ENCODE results near the gene DND1.
"Not testable (repeated sequence)": the region's sequence is repeated elsewhere in the genome, so short reads cannot be mapped to it uniquely, and the experiment has no call there.

Gene DND1

DNA sequence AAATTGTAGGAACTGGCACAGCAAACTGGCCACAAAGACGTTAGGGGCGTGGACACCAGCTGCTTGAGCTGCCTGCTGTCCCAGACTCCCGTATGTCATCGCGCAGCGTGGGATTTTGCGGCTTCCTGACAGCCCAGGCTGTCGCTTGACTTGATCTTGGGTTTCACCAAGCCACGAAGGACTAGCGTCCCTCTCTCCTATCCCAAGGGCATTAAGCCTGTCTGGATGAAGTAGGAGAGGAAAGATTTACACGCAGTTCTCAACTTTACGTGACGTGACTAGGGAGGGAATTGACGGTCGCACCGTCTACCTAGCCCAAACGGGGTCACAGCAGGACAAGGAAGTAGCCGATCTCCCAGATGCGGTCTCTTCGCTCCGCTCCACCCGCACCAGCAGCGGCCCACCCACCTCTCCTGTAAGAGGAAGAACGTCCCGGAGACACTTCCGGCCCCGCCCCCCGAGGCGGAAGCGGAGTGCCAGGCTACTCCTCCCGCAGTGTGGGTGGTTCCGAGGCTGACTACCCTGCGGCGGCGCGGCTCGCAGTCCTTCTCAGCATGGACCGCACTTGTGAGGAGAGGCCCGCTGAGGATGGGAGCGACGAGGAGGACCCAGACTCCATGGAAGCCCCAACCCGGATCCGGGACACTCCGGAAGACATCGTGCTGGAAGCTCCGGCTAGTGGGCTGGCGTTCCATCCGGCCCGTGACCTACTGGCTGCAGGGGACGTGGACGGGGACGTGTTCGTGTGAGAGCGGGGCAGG lies 8.8 kb downstream of the DND1 start, which contains the start of gene WDR55:
TSS of gene WDR55 (plus strand) at position 546 of the 761 bp plus-strand sequence. CDS start at position 555, 9 bp downstream.
- DNase-seq (ENCODE audit: low read depth) = peak; percentile 88
- peak within 1 kb of the TSS; percentile 96 for H3K4me3 ChIP-seq (ENCODE audit: low read depth, low read length)
- TF ChIP-seq, protein P1, sequence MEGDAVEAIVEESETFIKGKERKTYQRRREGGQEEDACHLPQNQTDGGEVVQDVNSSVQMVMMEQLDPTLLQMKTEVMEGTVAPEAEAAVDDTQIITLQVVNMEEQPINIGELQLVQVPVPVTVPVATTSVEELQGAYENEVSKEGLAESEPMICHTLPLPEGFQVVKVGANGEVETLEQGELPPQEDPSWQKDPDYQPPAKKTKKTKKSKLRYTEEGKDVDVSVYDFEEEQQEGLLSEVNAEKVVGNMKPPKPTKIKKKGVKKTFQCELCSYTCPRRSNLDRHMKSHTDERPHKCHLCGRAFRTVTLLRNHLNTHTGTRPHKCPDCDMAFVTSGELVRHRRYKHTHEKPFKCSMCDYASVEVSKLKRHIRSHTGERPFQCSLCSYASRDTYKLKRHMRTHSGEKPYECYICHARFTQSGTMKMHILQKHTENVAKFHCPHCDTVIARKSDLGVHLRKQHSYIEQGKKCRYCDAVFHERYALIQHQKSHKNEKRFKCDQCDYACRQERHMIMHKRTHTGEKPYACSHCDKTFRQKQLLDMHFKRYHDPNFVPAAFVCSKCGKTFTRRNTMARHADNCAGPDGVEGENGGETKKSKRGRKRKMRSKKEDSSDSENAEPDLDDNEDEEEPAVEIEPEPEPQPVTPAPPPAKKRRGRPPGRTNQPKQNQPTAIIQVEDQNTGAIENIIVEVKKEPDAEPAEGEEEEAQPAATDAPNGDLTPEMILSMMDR (conservative IDR thresholded peaks at IDR 0.05; ENCODE audit: low read depth, low read length) = no peak

DNA sequence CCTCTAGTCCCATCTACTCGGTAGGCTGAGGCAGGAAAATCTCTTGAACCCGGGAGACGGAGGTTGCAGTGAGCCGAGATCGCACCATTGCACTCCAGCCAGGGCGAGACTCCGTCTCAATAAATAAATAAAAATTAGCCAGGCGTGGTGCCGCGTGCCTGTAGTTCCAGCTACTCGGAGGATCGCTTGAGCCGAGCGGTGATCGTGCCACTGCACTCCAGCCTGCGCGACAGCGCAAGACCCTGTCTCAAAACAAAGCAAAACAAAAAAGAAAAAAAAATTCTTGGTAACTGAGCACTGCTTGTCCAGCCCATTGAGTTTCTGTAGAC lies 9.4 kb downstream of the DND1 start:
- DNase-seq (ENCODE audit: low read depth) = no peak
- H3K4me3 ChIP-seq (ENCODE audit: low read depth, low read length) = peak overlapping the region; percentile 96
- TF ChIP-seq, protein P1 (conservative IDR thresholded peaks at IDR 0.05; ENCODE audit: low read depth, low read length) = no peak

DNA sequence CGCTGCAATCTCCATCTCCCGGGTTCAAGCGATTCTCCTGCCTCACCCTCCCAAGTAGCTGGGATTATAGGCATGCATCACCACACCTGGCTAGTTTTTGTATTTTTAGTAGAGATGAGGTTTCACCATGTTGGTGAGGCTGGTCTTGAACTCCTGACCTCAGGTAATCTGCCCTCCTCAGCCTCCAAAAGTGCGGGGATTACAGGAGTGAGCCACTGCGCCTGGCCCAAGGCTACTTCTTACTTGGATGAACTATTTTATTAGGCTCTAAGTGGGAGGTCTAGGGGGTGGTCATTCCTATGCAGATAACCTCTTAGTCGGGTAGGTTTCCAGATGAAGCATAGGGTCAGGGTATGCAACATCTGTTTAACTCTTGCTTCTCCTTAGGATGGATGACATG lies 13.0 kb downstream of the DND1 start:
- not testable (repeated sequence) for H3K4me3 ChIP-seq (ENCODE audit: low read depth, low read length); DNase-seq (ENCODE audit: low read depth)

DNA sequence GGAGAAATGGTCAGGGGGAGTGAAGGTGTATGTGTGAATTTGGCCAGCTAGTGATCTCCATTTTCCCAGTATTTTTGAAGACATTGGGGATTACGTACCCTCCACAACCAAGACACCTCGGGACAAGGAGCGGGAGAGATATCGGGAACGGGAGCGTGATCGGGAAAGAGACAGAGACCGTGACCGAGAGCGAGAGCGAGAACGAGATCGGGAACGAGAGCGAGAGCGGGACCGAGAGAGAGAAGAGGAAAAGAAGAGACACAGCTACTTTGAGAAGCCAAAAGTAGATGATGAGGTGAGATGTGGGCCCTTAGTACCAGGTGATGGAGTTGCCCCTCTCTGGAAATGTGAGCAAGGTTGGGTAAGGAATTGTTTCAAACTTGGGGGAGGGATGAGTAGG lies 14.5 kb downstream of the DND1 start:
- DNase-seq (ENCODE audit: low read depth) = no peak

DNA sequence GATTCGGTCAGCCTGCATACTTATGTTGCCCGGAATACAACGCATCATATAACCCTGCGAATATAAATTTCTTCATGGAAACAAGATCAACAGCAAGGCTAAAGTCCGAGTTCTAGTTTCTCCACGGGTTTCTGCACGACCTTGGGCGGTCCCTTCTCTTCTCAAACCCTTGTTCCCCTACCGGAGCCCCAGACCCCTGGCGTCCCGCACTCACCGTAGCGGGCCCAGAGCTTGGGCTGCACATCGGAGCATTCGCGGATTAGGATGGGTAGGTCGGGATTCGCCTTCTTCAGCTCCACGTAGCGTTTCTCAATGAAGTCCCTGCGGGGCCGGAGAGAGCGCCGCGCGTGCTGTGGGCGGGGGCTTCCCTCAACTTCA lies 26.3 kb downstream of the DND1 start:
- TF ChIP-seq, protein P1 (conservative IDR thresholded peaks at IDR 0.05; ENCODE audit: low read depth, low read length) = no peak
- H3K4me3 ChIP-seq (ENCODE audit: low read depth, low read length) = peak overlapping the region; percentile 81
- DNase-seq (ENCODE audit: low read depth) = peak; percentile 21

More for the DNA sequence above, 14.5 kb downstream of the DND1 start:
- no peak overlapping the region for H3K4me3 ChIP-seq (ENCODE audit: low read depth, low read length)
- TF ChIP-seq, protein P1 (conservative IDR thresholded peaks at IDR 0.05; ENCODE audit: low read depth, low read length) = no peak

DNA sequence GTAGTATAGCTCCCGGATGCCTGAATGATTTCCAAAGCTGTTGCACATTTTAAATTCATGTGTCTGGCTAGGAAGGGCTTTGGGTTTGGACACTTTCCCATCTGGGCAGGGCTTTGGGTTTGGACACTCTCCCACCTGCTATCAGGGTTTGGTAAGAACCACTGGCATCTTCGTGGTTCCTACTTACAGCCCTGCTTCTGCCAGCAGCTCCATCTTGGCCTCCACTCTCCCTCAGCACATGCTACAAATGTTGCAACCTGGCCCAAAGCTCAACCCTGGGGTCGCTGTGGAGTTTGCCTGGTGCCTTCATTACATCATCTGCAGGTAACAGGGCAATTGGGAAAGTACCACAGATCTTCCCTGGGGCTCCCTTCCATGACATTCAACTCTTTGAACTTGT lies 30.7 kb downstream of the DND1 start:
- TF ChIP-seq, protein P1 (conservative IDR thresholded peaks at IDR 0.05; ENCODE audit: low read depth, low read length) = no peak
- H3K4me3 ChIP-seq (ENCODE audit: low read depth, low read length) = no peak overlapping the region
- peak; percentile 44 for DNase-seq (ENCODE audit: low read depth)

DNA sequence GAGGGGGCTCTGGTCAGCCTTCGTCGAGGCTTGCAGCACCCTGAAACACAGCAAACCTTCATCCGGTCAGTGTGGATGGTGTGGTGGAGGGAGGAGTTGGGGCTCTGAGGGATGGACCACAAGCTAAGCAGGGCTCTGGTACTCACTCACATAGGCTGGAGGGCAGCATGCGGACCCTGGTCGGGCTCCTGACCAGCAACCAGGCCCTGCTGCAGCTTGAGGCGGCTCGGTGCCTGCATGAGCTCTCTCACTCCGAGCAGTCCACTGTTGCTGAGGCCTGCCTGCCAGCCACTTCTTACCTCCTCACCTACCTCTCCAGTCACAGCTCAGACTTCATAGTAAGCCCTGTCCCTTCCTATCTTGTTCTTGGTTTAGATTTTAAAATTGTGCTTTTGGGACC lies 31.7 kb downstream of the DND1 start:
- TF ChIP-seq, protein P1 (conservative IDR thresholded peaks at IDR 0.05; ENCODE audit: low read depth, low read length) = no peak
- H3K4me3 ChIP-seq (ENCODE audit: low read depth, low read length) = no peak overlapping the region

More for the DNA sequence above, 31.7 kb downstream of the DND1 start:
- no peak for DNase-seq (ENCODE audit: low read depth)
